Retinal pigment epithelial cell (primary cell): ENCODE measurements around the gene EFHD2.

ENCODE experiments used
- DNase-seq: peaks from one replicate; pipeline ENCODE4 v3.0.0-alpha.2; 2010; ENCODE audit warnings: low read depth
- H3K4me3 ChIP-seq: 2 replicates; pipeline ENCODE4 v1.5.1; 2011; ENCODE audit warnings: mild to moderate bottlenecking, low read length, control low read depth, moderate library complexity
- TF ChIP-seq, protein P1 (sequence below): conservative IDR thresholded peaks from 2 replicates; pipeline ENCODE4 v1.5.1; 2011; ENCODE audit warnings: low read depth, low read length, control low read depth, inconsistent platforms

EFHD2 gene

DNA sequence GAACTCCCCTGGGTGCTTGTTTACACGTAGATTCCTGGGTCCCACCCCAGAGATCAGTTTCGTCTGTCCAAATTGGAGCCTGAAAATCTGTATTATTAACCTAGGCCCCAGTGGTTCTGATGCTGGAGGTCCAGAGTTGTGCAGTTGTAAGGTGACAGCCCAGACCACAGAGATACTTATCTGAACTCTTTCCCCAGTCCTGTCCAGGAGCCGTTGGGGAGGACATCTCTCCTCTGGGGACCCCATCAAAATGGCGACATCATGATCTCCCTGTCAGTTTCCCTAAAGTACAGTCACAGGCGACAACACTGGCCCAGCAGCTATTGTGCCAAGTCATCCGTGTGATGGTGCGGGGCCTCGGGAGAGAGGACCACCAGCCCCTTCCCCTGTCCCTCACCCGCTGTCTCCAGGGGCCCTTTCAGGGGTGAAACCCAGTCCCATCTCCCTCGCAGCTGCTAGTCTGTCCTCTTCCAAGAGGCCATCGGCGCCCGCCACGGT is 749 bp upstream of the EFHD2 start:
- TF ChIP-seq, protein P1, sequence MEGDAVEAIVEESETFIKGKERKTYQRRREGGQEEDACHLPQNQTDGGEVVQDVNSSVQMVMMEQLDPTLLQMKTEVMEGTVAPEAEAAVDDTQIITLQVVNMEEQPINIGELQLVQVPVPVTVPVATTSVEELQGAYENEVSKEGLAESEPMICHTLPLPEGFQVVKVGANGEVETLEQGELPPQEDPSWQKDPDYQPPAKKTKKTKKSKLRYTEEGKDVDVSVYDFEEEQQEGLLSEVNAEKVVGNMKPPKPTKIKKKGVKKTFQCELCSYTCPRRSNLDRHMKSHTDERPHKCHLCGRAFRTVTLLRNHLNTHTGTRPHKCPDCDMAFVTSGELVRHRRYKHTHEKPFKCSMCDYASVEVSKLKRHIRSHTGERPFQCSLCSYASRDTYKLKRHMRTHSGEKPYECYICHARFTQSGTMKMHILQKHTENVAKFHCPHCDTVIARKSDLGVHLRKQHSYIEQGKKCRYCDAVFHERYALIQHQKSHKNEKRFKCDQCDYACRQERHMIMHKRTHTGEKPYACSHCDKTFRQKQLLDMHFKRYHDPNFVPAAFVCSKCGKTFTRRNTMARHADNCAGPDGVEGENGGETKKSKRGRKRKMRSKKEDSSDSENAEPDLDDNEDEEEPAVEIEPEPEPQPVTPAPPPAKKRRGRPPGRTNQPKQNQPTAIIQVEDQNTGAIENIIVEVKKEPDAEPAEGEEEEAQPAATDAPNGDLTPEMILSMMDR, result no peak
- peak overlapping the region; percentile 79 for H3K4me3 ChIP-seq
- no peak for DNase-seq

DNA sequence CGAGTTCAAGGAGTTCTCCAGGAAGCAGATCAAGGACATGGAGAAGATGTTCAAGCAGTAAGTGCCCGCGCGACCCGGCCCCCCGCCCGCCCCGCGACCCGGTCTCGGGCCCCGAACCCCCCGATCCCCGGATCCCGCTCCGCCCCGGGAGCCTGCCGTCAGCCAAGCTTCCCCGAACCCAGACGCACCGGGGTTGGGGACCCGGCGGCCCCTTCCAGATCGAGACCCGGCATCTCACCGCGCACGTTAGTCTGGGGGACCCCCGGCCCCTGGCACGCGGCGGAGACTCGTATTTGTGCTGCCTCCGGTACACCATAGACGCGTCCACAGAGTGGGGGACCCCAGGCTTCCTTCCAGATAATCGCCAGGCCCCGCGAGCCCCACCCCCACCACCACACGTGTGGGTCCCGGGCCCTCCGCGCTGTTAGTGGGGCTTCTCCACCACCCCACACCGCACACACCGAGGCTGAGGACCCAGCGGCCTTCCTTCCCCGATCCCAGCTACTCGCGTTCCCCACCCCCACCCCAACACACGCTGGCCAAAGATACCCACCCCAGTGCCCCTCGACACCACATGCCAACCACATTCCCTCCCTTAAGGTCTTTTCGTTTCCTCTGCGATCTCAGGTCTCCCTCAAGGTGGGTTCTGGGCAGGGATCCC is 665 bp downstream of the EFHD2 start:
- TF ChIP-seq, protein P1, result no peak
- DNase-seq, result no peak
- H3K4me3 ChIP-seq, result peak overlapping the region; percentile 79

DNA sequence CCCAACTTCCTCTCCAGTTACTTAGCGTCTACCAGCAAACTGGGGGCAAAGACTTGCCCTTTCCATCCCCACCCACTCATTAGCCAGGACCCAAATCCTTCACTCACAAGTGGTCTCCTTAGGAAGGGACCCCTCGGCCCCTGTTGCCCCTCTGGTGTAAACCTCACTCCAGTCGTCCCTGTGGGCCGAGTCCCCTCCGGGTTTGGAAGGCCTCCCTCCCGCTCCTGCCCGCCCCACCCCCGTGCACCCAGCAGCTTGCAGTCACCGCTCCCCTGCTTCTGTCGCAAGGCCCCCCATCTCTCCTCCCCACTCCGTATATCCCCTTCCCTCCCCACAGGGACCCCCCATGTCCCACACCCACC is 1.2 kb downstream of the EFHD2 start:
- no peak for DNase-seq
- TF ChIP-seq, protein P1, result no peak
- H3K4me3 ChIP-seq, result peak overlapping the region; percentile 79

- H3K4me3 ChIP-seq, result peak overlapping the region; percentile 79
- no peak for DNase-seq
- TF ChIP-seq, protein P1, result no peak
Observed at GRCh38 chr1:15411593-15412137, 2.0 kb downstream of the EFHD2 start.

DNA sequence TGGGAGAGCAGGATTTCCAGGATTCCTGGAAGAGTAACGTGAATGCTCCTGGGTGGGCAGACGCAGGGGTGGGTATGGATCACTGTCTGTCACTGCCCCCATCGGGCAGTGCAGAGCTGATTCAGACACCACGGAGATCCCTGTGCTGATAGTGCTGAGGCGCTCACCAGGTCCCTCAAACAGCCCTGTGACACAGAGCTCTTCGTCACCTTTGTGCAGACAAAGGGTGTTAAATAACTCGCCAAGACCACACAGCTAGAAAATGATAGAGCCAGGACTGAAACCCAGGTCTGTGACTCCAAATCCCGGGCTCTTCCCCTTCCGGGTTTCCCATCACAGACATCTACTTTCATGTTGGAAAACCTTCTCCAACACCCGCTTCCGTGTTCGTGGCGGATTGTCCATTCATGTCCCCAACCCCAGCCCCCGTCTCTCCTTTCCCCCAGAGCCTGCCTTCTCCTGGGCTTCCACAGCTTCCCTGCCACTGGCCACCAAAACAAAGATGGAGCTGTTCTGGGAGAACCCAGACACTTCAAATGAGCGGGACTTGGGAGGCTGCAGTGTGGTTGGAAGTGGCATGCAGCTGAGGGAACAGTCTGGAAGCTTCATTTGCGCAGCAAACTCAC is 2.6 kb downstream of the EFHD2 start:
- DNase-seq, result no peak
- TF ChIP-seq, protein P1, result no peak
- peak overlapping the region; percentile 79 for H3K4me3 ChIP-seq

GRCh38 chr1:15412843-15413242 is 3.2 kb downstream of the EFHD2 start:
- TF ChIP-seq, protein P1, result no peak
- H3K4me3 ChIP-seq, result no peak overlapping the region
- no peak for DNase-seq
